SK-N-SH (cell line): ENCODE results near the gene FYB2.

Source experiments
- ELF1 ChIP-seq: IDR thresholded peaks from 2 replicates; pipeline ENCODE4 v1.4.0; 2012
- POLR2AphosphoS5 ChIP-seq: IDR thresholded peaks from 2 replicates; pipeline ENCODE4 v1.6.1; 2012; ENCODE audit warnings: low read depth, low read length
- REST ChIP-seq: IDR thresholded peaks from 2 replicates; pipeline ENCODE4 v1.6.1; 2012; ENCODE audit warnings: mild to moderate bottlenecking, low read depth, low read length, moderate library complexity
- RFX5 ChIP-seq: IDR thresholded peaks from 2 replicates; pipeline ENCODE4 v1.6.1; 2012; ENCODE audit warnings: mild to moderate bottlenecking, improper control_type of control experiment, low read length
- RXRA ChIP-seq: IDR thresholded peaks from 2 replicates; pipeline ENCODE4 v1.4.0; 2012; ENCODE audit warnings: low read depth, mild to moderate bottlenecking, borderline replicate concordance
- USF1 ChIP-seq: IDR thresholded peaks from 2 replicates; pipeline ENCODE4 v1.4.0; 2012; ENCODE audit warnings: low read depth, borderline replicate concordance
- USF2 ChIP-seq: fragments of 150-350 bp; IDR thresholded peaks from 2 replicates; pipeline ENCODE4 v1.6.1; 2017; ENCODE audit warnings: antibody characterized with exemption, low read length, low read depth, borderline replicate concordance
- YY1 ChIP-seq: IDR thresholded peaks from 2 replicates; pipeline ENCODE4 v1.4.0; 2012; ENCODE audit warnings: low read depth, mild to moderate bottlenecking
- TF ChIP-seq, protein P1 (sequence below): fragments of 200-600 bp; sonication (generic); IDR thresholded peaks from 2 replicates; pipeline ENCODE4 v1.6.1; 2017; ENCODE audit warnings: antibody characterized with exemption, mild to moderate bottlenecking, moderate library complexity

DNA sequence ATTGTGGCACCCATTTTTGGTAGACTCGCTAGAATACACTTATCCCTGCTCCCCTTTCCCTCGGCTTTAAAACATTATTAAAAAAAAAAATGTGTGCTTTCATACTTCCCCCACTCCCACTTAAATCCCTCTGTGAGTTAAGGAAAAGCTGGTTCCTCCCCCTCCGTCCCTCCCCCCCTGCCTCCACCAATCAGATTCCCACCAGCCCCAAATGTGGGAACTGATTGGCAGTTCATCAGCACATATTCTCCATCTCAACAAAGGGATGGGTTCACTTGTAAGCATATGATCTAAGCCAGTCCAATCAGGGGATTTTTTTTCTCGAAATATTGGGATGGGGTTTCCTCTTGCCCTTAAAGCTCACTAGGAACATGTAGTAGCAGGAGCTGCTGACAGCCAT lies 10.8 kb upstream of the FYB2 start:
- TF ChIP-seq, protein P1, sequence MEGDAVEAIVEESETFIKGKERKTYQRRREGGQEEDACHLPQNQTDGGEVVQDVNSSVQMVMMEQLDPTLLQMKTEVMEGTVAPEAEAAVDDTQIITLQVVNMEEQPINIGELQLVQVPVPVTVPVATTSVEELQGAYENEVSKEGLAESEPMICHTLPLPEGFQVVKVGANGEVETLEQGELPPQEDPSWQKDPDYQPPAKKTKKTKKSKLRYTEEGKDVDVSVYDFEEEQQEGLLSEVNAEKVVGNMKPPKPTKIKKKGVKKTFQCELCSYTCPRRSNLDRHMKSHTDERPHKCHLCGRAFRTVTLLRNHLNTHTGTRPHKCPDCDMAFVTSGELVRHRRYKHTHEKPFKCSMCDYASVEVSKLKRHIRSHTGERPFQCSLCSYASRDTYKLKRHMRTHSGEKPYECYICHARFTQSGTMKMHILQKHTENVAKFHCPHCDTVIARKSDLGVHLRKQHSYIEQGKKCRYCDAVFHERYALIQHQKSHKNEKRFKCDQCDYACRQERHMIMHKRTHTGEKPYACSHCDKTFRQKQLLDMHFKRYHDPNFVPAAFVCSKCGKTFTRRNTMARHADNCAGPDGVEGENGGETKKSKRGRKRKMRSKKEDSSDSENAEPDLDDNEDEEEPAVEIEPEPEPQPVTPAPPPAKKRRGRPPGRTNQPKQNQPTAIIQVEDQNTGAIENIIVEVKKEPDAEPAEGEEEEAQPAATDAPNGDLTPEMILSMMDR = no peak
- TF ChIP-seq YY1 (no peak), REST (no peak), POLR2AphosphoS5 (no peak), ELF1 (no peak), RFX5 (no peak), USF2 (no peak), USF1 (no peak), RXRA (no peak)
